Panc1 (cell line): ENCODE data around the gene TMEM131.

ENCODE experiments used
- CTCF ChIP-seq: fragments of 450-650 bp; IDR thresholded peaks from 2 replicates; pipeline ENCODE4 v1.5.1; 2017; ENCODE audit warnings: mild to moderate bottlenecking
- POLR2AphosphoS5 ChIP-seq: IDR thresholded peaks from 2 replicates; pipeline ENCODE4 v1.6.1; 2012; ENCODE audit warnings: mild to moderate bottlenecking, low read depth, low read length, moderate library complexity
- REST ChIP-seq, 2 experiments: IDR thresholded peaks; 2 replicates each; pipeline ENCODE4 v1.6.1; 2011 to 2012; ENCODE audit warnings: low read depth in 2 of 2, control low read depth in 1 of 2, low read length in 1 of 2, mild to moderate bottlenecking in 1 of 2, moderate library complexity in 1 of 2; ENCODE audit not compliant: insufficient read depth in 1 of 2

DNA sequence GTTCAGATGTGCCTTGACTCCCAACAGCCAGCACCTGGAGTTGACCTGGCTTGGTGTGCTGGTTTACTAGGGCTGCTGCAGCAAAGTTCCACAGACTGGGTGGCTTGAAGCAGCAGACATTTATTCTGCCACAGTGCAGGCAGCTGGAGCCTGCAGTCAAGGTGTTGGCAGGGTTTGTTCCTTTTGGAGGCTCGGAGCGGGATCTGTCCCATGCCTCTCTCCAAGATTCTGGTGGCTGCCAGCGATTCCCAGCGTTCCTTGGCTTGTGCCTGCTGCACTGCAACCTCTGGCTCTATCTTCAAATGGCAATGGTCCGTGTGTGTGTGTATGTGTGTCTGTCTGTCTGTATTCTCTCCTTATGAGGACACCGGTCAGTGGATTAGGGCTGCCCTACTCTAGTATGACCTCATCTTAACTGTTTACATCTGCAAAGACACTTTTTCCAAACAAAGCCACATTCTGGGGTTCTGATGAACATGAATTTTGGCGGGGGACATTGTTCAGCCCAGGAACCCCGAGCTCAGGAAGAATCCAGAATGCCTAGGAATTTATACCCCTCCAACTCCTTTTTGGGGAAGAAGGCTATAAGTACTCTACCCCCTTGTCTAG is 44.7 kb upstream of the TMEM131 start:
- no peak for TF ChIP-seq CTCF
- TF ChIP-seq POLR2AphosphoS5: no peak
- no peak for TF ChIP-seq REST (IDR thresholded peaks at IDR 0.05; ENCODE audit: insufficient read depth in 1 of 2, low read depth in 2 of 2, low read length in 1 of 2)
